GM19238 (cell line): ENCODE results near the gene GSK3B.
"Not testable (repeated sequence)": the region's sequence is repeated elsewhere in the genome, so short reads cannot be mapped to it uniquely, and the experiment has no call there.

Experiments used
- DNase-seq: peaks from one replicate; pipeline ENCODE4 v3.0.0; 2011; ENCODE audit warnings: low spot score; ENCODE audit not compliant: insufficient read length

Gene GSK3B

GRCh38 chr3:120017692-120018091, 76.6 kb downstream of the GSK3B start:
- no peak for DNase-seq

GRCh38 chr3:120013481-120013880, 80.8 kb downstream of the GSK3B start:
- DNase-seq = no peak

- DNase-seq = not testable (repeated sequence)
Measured at GRCh38 chr3:120005741-120006140, 88.5 kb downstream of the GSK3B start.

GRCh38 chr3:120004008-120004498, 90.2 kb downstream of the GSK3B start:
- DNase-seq = not testable (repeated sequence)

- DNase-seq = no peak
Measured at GRCh38 chr3:119998166-119998565, 96.1 kb downstream of the GSK3B start.

- DNase-seq = no peak
Measured at GRCh38 chr3:119990888-119991287, 103.4 kb downstream of the GSK3B start.

- no peak for DNase-seq
Measured at GRCh38 chr3:119989981-119990655, 104.1 kb downstream of the GSK3B start.

GRCh38 chr3:119986812-119987211, 107.4 kb downstream of the GSK3B start:
- not testable (repeated sequence) for DNase-seq

GRCh38 chr3:119981386-119981785, 112.9 kb downstream of the GSK3B start:
- no peak for DNase-seq

GRCh38 chr3:119978554-119979208, 115.6 kb downstream of the GSK3B start:
- DNase-seq = no peak

GRCh38 chr3:119977353-119977752, 116.9 kb downstream of the GSK3B start:
- no peak for DNase-seq

- DNase-seq = no peak
Measured at GRCh38 chr3:119976214-119976613, 118.0 kb downstream of the GSK3B start.

- no peak for DNase-seq
Measured at GRCh38 chr3:119974656-119975055, 119.6 kb downstream of the GSK3B start.

GRCh38 chr3:119973018-119973646, 121.1 kb downstream of the GSK3B start:
- no peak for DNase-seq

GRCh38 chr3:119969759-119970158, 124.5 kb downstream of the GSK3B start:
- DNase-seq = no peak

- no peak for DNase-seq
Measured at GRCh38 chr3:119967353-119968006, 126.8 kb downstream of the GSK3B start.

- no peak for DNase-seq
Measured at GRCh38 chr3:119965692-119966091, 128.6 kb downstream of the GSK3B start.

- DNase-seq = no peak
Measured at GRCh38 chr3:119964294-119964693, 130.0 kb downstream of the GSK3B start.

GRCh38 chr3:119955972-119956371, 138.3 kb downstream of the GSK3B start:
- DNase-seq = no peak

- DNase-seq = no peak
Measured at GRCh38 chr3:119950666-119951325, 143.5 kb downstream of the GSK3B start.

- no peak for DNase-seq
Measured at GRCh38 chr3:119945291-119945690, 149.0 kb downstream of the GSK3B start.
